ENCODE results near the gene OPHN1.
"Not testable (repeated sequence)": the region's sequence is repeated elsewhere in the genome, so short reads cannot be mapped to it uniquely, and the experiment has no call there.

Gene OPHN1

DNA sequence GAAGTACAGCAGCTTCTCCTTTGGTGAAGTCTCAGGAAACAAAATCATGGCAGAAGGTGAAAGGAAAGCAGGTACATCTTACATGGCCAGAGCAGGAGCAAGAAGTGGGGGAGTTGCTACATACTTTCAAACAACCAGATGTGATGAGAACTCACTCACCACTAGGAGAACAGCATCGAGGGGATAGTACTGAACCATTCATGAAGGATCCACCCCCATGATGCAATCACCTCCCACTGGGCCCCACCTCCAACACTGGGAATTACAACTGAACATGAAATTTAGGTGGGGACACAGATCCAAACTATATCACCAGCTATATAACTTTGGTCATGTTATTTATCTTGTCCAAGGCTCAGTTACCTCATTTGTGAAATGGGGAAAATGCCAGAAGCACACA, 159.4 kb downstream of the OPHN1 start:
- DNase-seq (ENCODE audit: low read depth, low spot score), result no peak
- H3K4me3 ChIP-seq (ENCODE audit: low read length), result no peak overlapping the region

DNA sequence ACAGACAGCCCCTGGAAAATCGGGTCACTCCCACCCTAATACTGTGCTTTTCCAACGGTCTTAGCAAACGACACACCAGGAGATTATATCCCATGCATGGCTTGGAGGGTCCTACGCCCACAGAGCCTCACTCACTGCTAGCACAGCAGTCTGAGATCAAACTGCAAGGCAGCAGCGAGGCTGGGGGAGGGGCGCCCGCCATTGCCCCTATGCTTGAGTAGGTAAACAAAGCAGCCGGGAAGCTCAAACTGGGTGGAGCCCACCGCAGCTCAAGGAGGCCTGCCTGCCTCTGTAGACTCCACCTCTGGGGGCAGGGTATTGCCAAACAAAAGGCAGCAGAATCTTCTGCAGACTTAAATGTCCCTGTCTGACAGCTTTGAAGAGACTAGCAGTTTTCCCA, 168.5 kb downstream of the OPHN1 start:
- not testable (repeated sequence) for H3K4me3 ChIP-seq (ENCODE audit: low read length); DNase-seq (ENCODE audit: low read depth, low spot score)

DNA sequence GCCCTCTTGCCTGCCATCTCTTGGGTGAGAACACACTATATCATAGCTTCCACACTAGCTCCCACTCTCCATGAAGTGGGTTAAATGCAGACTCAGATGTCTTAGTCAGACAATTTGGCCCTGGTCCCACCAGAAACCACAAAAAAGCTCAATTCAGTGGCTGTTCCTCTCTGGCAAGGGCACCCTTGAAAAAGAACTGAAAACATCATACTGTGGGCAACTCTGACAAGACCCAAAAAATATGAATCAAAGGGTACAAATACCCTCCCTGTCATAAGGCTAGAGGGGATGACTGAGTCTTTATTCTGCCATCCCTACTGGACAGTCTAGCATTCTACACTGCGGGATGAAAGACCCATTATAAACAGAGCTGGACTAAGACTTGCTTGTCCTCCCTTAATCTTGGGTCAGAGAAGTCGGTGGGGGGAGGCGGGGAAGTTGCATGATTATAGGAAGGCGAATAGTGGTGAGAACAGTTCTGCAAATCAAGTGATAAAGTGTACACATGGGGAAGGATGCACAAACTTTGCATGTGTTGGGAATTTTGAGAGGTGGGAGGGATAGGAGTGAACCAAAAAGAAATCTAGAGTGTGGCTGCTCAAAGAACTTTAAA, 172.1 kb downstream of the OPHN1 start:
- DNase-seq (ENCODE audit: low read depth, low spot score), result no peak

DNA sequence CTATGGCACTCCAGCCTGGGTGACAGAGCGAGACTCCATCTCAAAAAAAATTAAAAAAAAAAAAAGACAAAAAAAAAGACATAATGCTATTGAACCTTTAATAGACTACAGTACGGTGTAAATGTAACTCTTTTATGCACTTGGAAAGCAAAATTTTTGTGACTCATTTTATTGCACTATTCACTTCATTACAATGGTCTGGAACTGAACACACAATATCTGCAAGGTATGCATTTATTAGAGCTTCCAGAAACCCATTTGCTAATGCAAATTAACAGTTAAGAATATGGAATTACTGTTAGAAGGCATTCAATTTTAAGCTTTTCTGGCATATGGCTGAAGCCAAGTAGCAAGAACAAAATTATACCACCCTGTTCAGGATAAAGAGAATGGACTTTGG, 176.3 kb downstream of the OPHN1 start:
- no peak for DNase-seq (ENCODE audit: low read depth, low spot score)
- no peak overlapping the region for H3K4me3 ChIP-seq (ENCODE audit: low read length)

More for the DNA sequence above, 172.1 kb downstream of the OPHN1 start:
- H3K4me3 ChIP-seq (ENCODE audit: low read length), result no peak overlapping the region

- DNase-seq (ENCODE audit: low read depth, low spot score), result no peak
- H3K4me3 ChIP-seq (ENCODE audit: low read length), result no peak overlapping the region
These were observed 178.3 kb downstream of the OPHN1 start for GRCh38 chrX:68254738-68255645.

GRCh38 chrX:68252664-68253063, 180.6 kb downstream of the OPHN1 start:
- DNase-seq (ENCODE audit: low read depth, low spot score), result no peak
- no peak overlapping the region for H3K4me3 ChIP-seq (ENCODE audit: low read length)

GRCh38 chrX:68249903-68250302, 183.4 kb downstream of the OPHN1 start:
- no peak for DNase-seq (ENCODE audit: low read depth, low spot score)
- no peak overlapping the region for H3K4me3 ChIP-seq (ENCODE audit: low read length)

- H3K4me3 ChIP-seq (ENCODE audit: low read length), result no peak overlapping the region
- no peak for DNase-seq (ENCODE audit: low read depth, low spot score)
These were observed 183.9 kb downstream of the OPHN1 start for GRCh38 chrX:68249401-68249831.

- DNase-seq (ENCODE audit: low read depth, low spot score), result peak; percentile 1
- no peak overlapping the region for H3K4me3 ChIP-seq (ENCODE audit: low read length)
These were observed 194.7 kb downstream of the OPHN1 start for GRCh38 chrX:68238568-68238967.

GRCh38 chrX:68234171-68234910, 199.0 kb downstream of the OPHN1 start:
- DNase-seq (ENCODE audit: low read depth, low spot score), result no peak

GRCh38 chrX:68232206-68232605, 201.1 kb downstream of the OPHN1 start:
- DNase-seq (ENCODE audit: low read depth, low spot score), result no peak
- no peak overlapping the region for H3K4me3 ChIP-seq (ENCODE audit: low read length)

More at GRCh38 chrX:68234171-68234910, 199.0 kb downstream of the OPHN1 start:
- no peak overlapping the region for H3K4me3 ChIP-seq (ENCODE audit: low read length)

DNA sequence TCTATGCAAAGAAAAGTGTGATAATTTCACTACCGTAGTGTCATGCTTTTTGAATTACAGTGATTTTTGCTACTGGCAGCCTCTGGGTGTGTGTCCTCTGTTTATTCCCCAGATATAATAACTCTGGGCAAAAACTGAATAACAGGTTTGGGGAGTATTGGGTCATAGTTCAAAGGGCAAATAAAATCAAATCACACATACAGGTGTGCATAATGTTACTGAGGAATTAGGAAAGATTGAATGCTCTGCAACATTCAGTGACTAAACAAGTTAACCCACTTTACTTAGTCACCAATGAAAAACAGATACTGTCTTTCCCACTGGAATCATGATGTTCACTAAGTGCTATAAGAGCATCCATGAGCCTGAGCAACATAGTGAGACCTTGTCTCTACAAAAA, 224.3 kb downstream of the OPHN1 start:
- no peak for DNase-seq (ENCODE audit: low read depth, low spot score)
- no peak overlapping the region for H3K4me3 ChIP-seq (ENCODE audit: low read length)

DNA sequence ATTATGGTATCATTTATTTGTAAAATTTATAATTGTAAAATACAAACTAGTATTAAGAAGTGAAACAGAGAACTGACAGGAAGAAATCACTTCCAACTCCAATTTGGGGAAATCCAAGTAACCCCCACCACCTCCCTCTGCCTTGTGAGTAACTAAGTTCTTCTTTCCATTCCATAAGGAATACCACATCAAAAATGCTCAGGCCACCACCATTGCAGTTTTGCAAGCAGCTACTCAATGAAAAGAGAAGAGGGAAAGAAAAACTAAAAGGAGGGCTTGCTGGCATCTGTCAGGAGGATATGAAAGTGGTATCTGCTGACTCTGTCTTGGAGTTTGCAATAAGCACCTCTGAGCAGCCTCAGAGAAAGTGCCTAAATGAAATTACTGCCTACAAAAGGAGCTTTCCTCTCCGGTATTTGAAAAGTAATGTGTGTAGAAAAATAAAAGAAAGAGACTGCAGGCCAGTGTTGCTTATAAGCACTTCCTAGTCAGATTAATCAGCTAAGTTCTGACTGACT, 228.7 kb downstream of the OPHN1 start:
- no peak overlapping the region for H3K4me3 ChIP-seq (ENCODE audit: low read length)
- no peak for DNase-seq (ENCODE audit: low read depth, low spot score)

- no peak overlapping the region for H3K4me3 ChIP-seq (ENCODE audit: low read length)
These were observed 229.6 kb downstream of the OPHN1 start for GRCh38 chrX:68203646-68204045.

GRCh38 chrX:68203211-68203610, 230.1 kb downstream of the OPHN1 start:
- no peak overlapping the region for H3K4me3 ChIP-seq (ENCODE audit: low read length)
- no peak for DNase-seq (ENCODE audit: low read depth, low spot score)

More at GRCh38 chrX:68203646-68204045, 229.6 kb downstream of the OPHN1 start:
- no peak for DNase-seq (ENCODE audit: low read depth, low spot score)

DNA sequence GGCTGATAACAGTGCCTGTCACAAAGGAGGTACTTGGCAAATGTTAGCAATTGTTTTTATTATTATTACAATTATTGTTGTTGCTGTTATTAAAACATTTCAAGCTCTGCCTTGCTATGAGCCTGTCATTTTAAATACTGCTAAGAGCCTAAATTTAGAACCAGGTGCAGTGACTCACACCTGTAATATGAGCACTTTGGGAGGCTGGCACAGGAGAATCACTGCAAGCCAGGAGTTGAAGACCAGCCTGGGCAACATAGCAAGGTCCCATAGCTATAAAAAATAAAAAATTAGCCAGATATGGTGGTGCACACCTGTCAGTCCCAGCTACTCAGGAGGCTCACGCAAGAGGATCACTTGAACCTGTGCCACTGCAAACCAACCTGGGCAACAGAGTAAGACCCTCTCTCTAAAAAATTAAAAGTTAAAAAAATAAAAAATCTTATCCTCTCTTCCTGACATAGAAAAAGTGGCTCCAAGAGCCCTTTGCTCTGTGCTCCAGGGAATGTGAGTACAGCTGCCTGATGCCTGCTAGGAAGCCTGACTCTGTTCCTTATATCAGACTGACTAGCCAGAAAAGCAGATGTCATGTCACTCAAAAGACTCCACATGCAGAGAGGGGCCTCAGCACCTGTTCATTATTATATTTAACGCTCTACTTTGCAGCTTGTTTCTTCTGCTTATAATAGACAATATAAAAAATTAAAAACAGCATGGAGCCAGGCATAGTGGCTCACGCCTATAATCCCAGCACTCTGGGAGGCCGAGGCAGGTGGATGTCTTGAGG, 234.0 kb downstream of the OPHN1 start:
- no peak overlapping the region for H3K4me3 ChIP-seq (ENCODE audit: low read length)
- no peak for DNase-seq (ENCODE audit: low read depth, low spot score)

- H3K4me3 ChIP-seq (ENCODE audit: low read length), result no peak overlapping the region
- peak; percentile 30 for DNase-seq (ENCODE audit: low read depth, low spot score)
These were observed 236.1 kb downstream of the OPHN1 start for GRCh38 chrX:68196939-68197791.

DNA sequence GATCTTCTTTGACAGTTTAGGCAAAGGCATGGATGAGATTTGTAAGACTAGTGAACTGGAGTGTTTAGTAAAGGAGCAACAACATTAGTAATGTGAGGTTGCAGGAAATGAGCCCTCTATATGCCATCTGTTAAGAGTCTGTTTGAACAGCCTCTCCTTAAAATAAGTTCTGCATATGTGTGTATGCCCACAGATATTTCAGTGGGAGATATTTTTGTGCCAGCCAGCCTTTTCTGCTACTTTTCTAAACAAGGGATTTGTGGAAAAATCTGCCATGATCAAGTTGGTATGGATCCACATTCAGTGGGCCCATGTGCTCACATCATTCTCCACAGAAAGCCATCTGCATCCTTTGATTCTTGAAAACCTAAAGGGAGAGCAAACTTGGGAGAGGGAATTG, 237.7 kb downstream of the OPHN1 start:
- no peak overlapping the region for H3K4me3 ChIP-seq (ENCODE audit: low read length)
- DNase-seq (ENCODE audit: low read depth, low spot score), result no peak

All from Jurkat, Clone E6-1 (cell line).